Naive B cell (primary cell): Measurements from ENCODE around the gene SLC15A3. TPM values are rescaled to one million over a fixed set of nuclear protein-coding genes. Genes with fewer than 3 reads are reported as not detected.

Source experiments
- ATAC-seq, 2 donors: fragments of 150-1000 bp; cut with Tn5 transposase; 2 replicates each; pipeline ENCODE4 v1.10.0; 2021; ENCODE audit warnings: low read depth in 2 of 2, mild to moderate bottlenecking in 2 of 2, moderate library complexity in 2 of 2
- DNase-seq: peaks from one replicate; pipeline ENCODE4 v3.0.0; 2022
- H3K27ac Mint-ChIP-seq, 6 donors: one replicate each; pipeline ENCODE4 v1.8.0; 2020 to 2022; ENCODE audit warnings: mild to moderate bottlenecking in 6 of 6, mixed read lengths in 6 of 6, moderate library complexity in 5 of 6, inconsistent platforms in 2 of 6
- H3K27me3 Mint-ChIP-seq, 3 donors: one replicate each; pipeline ENCODE4 v1.8.0; 2021 to 2022; ENCODE audit warnings: mixed read lengths in 3 of 3, mild to moderate bottlenecking in 1 of 3
- H3K36me3 Mint-ChIP-seq, 2 donors: one replicate each; pipeline ENCODE4 v1.8.0; 2020 to 2022; ENCODE audit warnings: mixed read lengths in 2 of 2, inconsistent platforms in 1 of 2, mild to moderate bottlenecking in 1 of 2
- H3K4me1 Mint-ChIP-seq, 3 donors: one replicate each; pipeline ENCODE4 v1.8.0; 2020 to 2022; ENCODE audit warnings: mixed read lengths in 3 of 3, inconsistent platforms in 1 of 3, mild to moderate bottlenecking in 1 of 3, moderate library complexity in 1 of 3
- H3K4me3 Mint-ChIP-seq, 8 donors: one replicate each; pipeline ENCODE4 v1.8.0; 2020 to 2022; ENCODE audit warnings: mild to moderate bottlenecking in 8 of 8, mixed read lengths in 8 of 8, moderate library complexity in 8 of 8, inconsistent platforms in 2 of 8
- H3K9me3 Mint-ChIP-seq, 7 donors: one replicate each; pipeline ENCODE4 v1.8.0; 2020 to 2022; ENCODE audit warnings: mixed read lengths in 7 of 7, mild to moderate bottlenecking in 5 of 7, inconsistent platforms in 2 of 7, moderate library complexity in 1 of 7
- polyA plus RNA-seq, 6 donors: library from polyadenylated mRNA; unstranded; fragments of 300-500 nt; fragmentation: Illumina TruSeq; gene quantifications; one replicate each; pipeline ENCODE4 v1.2.3, GENCODE V29; 2021; ENCODE audit warnings: low read depth in 6 of 6

The SLC15A3 gene
- polyA plus RNA-seq, 6 donors from 2014 or later, result 7.0 to 18.1 (median 15.9) TPM

DNA sequence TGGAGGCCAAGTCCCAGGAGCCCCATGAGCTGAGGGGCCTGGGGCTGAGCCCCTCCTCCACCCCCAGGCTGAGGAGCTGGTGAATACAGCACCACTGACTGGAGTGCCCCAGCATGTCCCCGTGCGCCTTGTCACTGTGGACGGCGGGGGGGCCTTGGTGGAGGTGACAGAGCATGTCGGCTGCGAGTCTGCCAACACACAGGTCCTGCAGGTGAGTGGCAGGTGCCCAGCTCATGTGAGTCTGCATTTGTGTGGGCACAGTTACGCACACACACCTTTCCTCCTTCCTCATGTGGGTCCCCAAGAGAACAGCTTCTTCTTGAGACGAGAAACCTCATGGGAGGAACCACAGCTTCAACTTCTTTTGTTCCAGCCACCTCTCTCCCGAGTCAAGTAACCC is 20.1 kb downstream of the SLC15A3 start:
- peak; percentile 84 to 86 for ATAC-seq
- peak overlapping the region; percentile 47 to 89 (median 67) for H3K4me3 Mint-ChIP-seq

DNA sequence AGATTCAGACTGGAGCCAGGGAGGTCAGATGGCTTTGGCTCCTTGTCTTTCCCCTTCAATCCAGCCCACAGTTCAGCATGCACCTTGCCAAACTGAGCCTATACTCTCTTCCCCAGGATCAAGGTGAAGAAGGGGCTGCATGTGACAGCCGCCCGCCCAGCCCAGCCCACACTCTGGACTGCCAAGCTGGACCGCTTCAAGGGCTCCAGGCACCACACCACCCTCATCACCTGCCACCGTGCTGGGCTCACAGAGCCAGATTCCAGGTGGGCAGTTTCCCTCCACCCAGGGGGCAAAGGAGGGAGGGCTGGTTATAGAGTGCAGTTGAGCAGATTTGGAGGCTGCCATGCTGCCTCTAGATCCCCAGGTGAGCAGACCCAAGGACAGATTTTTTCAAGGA is 21.6 kb downstream of the SLC15A3 start:
- no peak for ATAC-seq
- H3K27ac Mint-ChIP-seq, result peak overlapping the region in 3 of 6 donors; percentile 44 to 87 (median 65)
- H3K4me1 Mint-ChIP-seq, result peaks cover 31 to 55% (median 44%) of the 10 kb centered on the region in 3 donors
- H3K36me3 Mint-ChIP-seq, result no peaks in the 10 kb centered on the region
- no peaks in the 10 kb centered on the region for H3K9me3 Mint-ChIP-seq
- DNase-seq, result no peak
- peaks cover 0 to 12% (median 4%) of the 10 kb centered on the region in 3 donors for H3K27me3 Mint-ChIP-seq
- H3K4me3 Mint-ChIP-seq, result peak overlapping the region in 3 of 8 donors; percentile 19 to 63 (median 22)

More for the DNA sequence above, 20.1 kb downstream of the SLC15A3 start:
- H3K9me3 Mint-ChIP-seq, result no peaks in the 10 kb centered on the region
- H3K36me3 Mint-ChIP-seq, result no peaks in the 10 kb centered on the region
- H3K27me3 Mint-ChIP-seq, result no peaks in the 10 kb centered on the region
- DNase-seq, result peak; percentile 87
- H3K27ac Mint-ChIP-seq, result peak overlapping the region; percentile 78 to 98 (median 97)
- peaks cover 31 to 57% (median 43%) of the 10 kb centered on the region in 3 donors for H3K4me1 Mint-ChIP-seq

GRCh38 chr11:60929764-60930163 is 22.2 kb downstream of the SLC15A3 start:
- Mint-ChIP-seq H3K9me3 (no peaks in the 10 kb centered on the region), H3K4me3 (peak overlapping the region in 1 of 8 donors; percentile 53), H3K36me3 (no peaks in the 10 kb centered on the region), H3K4me1 (peaks cover 35 to 55% (median 49%) of the 10 kb centered on the region in 3 donors), H3K27ac (peak overlapping the region in 5 of 6 donors; percentile 2 to 89 (median 44)), H3K27me3 (peaks cover 3 to 17% (median 9%) of the 10 kb centered on the region in 3 donors)
- ATAC-seq (no peak), DNase-seq (no peak)

DNA sequence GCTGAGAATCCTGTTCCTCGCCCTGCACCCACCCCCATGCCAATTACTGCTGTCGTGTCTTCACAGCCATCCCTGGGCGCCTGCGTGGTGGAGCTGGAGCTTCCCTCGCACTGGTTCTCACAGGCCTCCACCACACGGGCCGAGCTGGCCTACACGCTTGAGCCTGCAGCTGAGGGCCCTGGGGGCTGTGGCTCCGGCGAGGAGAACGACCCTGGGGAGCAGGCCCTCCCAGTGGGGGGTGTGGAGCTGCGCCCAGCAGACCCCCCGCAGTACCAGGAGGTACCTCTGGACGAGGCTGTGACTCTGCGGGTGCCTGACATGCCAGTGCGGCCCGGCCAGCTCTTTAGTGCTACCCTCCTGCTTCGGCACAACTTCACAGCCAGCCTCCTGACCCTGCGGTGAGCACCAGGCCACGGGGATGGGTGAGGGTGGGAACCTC is 23.4 kb downstream of the SLC15A3 start:
- DNase-seq, result no peak
- ATAC-seq, result no peak
- H3K36me3 Mint-ChIP-seq, result no peaks in the 10 kb centered on the region
- H3K9me3 Mint-ChIP-seq, result no peaks in the 10 kb centered on the region
- peak overlapping the region in 1 of 6 donors; percentile 18 for H3K27ac Mint-ChIP-seq
- peaks cover 3 to 18% (median 9%) of the 10 kb centered on the region in 3 donors for H3K27me3 Mint-ChIP-seq
- H3K4me3 Mint-ChIP-seq, result no peak overlapping the region
- H3K4me1 Mint-ChIP-seq, result peaks cover 31 to 50% (median 49%) of the 10 kb centered on the region in 3 donors

DNA sequence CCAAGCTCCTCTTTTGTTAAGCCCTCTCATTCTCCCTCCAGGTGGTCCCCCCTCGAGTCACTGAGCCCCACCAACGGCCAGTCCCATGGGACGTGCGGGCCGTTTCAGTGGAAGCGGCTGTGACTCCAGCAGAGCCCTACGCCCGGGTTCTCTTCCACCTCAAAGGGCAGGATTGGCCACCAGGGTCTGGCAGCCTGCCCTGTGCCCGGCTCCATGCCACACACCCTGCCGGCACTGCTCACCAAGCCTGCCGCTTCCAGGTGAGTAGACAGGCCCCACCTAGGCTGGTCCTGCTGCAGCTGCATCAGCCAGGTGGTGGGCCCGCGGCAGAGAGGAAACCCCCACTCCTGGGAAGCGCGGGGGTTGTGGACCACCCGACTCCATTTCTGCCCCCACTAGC is 24.4 kb downstream of the SLC15A3 start:
- peaks cover 2 to 4% of the 10 kb centered on the region in 2 donors for H3K36me3 Mint-ChIP-seq
- no peak for ATAC-seq
- peaks cover 4 to 24% (median 11%) of the 10 kb centered on the region in 3 donors for H3K27me3 Mint-ChIP-seq
- H3K4me3 Mint-ChIP-seq, result peak overlapping the region in 1 of 8 donors; percentile 71
- DNase-seq, result no peak
- no peaks in the 10 kb centered on the region for H3K9me3 Mint-ChIP-seq
- H3K4me1 Mint-ChIP-seq, result peaks cover 33 to 51% (median 47%) of the 10 kb centered on the region in 3 donors
- no peak overlapping the region for H3K27ac Mint-ChIP-seq

- no peak for ATAC-seq
- no peak overlapping the region for H3K27ac Mint-ChIP-seq
- peaks cover 7 to 29% (median 16%) of the 10 kb centered on the region in 3 donors for H3K27me3 Mint-ChIP-seq
- peaks cover 0 to 2% (median 0%) of the 10 kb centered on the region in 7 donors for H3K9me3 Mint-ChIP-seq
- H3K4me3 Mint-ChIP-seq, result peak overlapping the region in 3 of 8 donors; percentile 61 to 75 (median 71)
- H3K36me3 Mint-ChIP-seq, result peaks cover 7 to 9% of the 10 kb centered on the region in 2 donors
- no peak for DNase-seq
- peaks cover 33 to 53% (median 42%) of the 10 kb centered on the region in 3 donors for H3K4me1 Mint-ChIP-seq
Observed at GRCh38 chr11:60927061-60927592, 24.8 kb downstream of the SLC15A3 start.

GRCh38 chr11:60926500-60926899 is 25.5 kb downstream of the SLC15A3 start:
- peaks cover 12 to 13% of the 10 kb centered on the region in 2 donors for H3K36me3 Mint-ChIP-seq
- H3K4me3 Mint-ChIP-seq, result peak overlapping the region in 1 of 8 donors; percentile 71
- H3K27ac Mint-ChIP-seq, result no peak overlapping the region
- H3K4me1 Mint-ChIP-seq, result peaks cover 28 to 46% (median 36%) of the 10 kb centered on the region in 3 donors
- H3K9me3 Mint-ChIP-seq, result peaks cover 0 to 2% (median 0%) of the 10 kb centered on the region in 7 donors
- DNase-seq (no peak), ATAC-seq (no peak)
- peaks cover 7 to 29% (median 17%) of the 10 kb centered on the region in 3 donors for H3K27me3 Mint-ChIP-seq

GRCh38 chr11:60925868-60926267 is 26.1 kb downstream of the SLC15A3 start:
- H3K9me3 Mint-ChIP-seq, result peaks cover 0 to 2% (median 0%) of the 10 kb centered on the region in 7 donors
- H3K27me3 Mint-ChIP-seq, result peaks cover 7 to 29% (median 17%) of the 10 kb centered on the region in 3 donors
- peak overlapping the region in 5 of 8 donors; percentile 13 to 77 (median 71) for H3K4me3 Mint-ChIP-seq
- H3K27ac Mint-ChIP-seq, result peak overlapping the region in 1 of 6 donors; percentile 49
- H3K4me1 Mint-ChIP-seq, result peaks cover 22 to 40% (median 30%) of the 10 kb centered on the region in 3 donors
- ATAC-seq, result no peak
- DNase-seq, result no peak
- H3K36me3 Mint-ChIP-seq, result peaks cover 16 to 18% of the 10 kb centered on the region in 2 donors

DNA sequence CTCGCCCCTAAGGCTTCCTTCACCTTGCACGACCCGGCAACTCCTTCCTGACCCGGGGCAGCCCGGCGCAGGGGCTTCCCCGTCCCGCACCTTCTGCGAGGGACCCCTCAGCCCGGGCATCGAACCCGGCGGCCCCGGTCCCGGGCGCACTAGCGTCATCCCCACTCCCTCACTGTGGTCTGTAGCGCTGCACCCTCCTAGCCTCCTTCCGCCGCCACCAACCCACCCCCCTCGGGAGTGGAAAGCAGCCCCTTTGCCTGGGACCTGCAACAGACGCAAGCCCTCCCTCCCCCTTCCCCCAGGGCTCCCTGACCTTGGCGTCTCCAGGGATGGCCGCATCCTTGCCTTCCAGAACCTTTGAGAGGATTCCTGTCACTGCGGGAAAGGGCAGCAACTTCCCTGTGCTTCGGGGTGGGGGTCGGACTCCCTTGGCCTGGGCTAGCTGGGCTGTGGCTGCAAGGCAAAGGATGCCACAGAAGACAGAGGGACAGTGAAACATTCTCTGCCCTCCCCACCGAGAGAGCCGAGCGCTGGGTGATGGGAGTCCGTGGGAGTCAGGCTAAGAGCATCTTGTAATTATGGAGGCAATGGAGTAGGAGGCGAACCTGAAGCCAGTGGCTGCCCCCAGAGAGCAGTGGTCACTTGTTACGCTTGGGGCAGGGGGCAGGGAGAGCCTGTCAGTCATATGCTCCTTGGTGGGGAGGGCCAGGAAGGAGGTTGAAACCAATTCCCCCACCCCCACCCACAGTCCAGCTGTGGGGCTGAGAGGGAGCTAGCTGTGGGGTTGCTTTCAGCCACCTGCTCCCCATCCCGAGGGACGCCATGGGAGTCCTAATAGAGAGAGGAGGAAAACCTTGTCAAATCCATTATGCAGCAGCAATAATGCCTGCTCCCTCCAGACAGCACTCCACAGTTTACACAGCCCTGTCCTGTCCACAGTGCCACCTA is 26.8 kb downstream of the SLC15A3 start:
- peak overlapping the region; percentile 67 to 86 (median 76) for H3K4me3 Mint-ChIP-seq
- DNase-seq (no peak), ATAC-seq (peak; percentile 55 to 57)
- peaks cover 0 to 2% (median 0%) of the 10 kb centered on the region in 7 donors for H3K9me3 Mint-ChIP-seq
- H3K27me3 Mint-ChIP-seq, result peaks cover 7 to 29% (median 17%) of the 10 kb centered on the region in 3 donors
- peaks cover 25 to 36% (median 27%) of the 10 kb centered on the region in 3 donors for H3K4me1 Mint-ChIP-seq
- H3K36me3 Mint-ChIP-seq, result peaks cover 23 to 25% of the 10 kb centered on the region in 2 donors
- H3K27ac Mint-ChIP-seq, result peak overlapping the region in 4 of 6 donors; percentile 29 to 83 (median 72)

GRCh38 chr11:60924110-60924905 is 27.7 kb downstream of the SLC15A3 start, which contains the start of gene TMEM132A:
Gene TMEM132A (plus strand): TSS chr11:60924460. CDS start chr11:60924634, 174 bp downstream.
- peaks cover 7 to 29% (median 17%) of the 10 kb centered on the region in 3 donors for H3K27me3 Mint-ChIP-seq
- H3K27ac Mint-ChIP-seq, result peak within 1 kb of the TSS in 4 of 6 donors; percentile 29 to 83 (median 72)

DNA sequence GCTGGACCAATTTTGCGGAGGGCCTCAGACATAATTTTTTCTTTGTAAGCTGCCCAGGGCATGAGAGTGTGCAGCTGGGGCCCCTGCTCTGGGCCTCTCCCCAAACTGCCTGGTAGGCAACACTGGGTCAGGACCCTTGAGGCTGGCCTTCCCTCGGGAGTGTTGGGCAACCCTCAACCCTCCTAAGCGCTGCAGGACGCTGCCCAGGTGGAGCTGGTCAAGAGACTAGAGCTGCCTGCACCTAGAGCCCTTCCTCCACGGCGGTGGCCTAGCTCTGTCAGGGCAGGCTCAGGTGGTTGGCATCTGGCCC is 28.2 kb downstream of the SLC15A3 start:
- Mint-ChIP-seq H3K27ac (no peak overlapping the region), H3K36me3 (peaks cover 33% of the 10 kb centered on the region in 2 donors), H3K9me3 (peaks cover 0 to 2% (median 0%) of the 10 kb centered on the region in 7 donors), H3K4me1 (peaks cover 32 to 39% (median 36%) of the 10 kb centered on the region in 3 donors), H3K4me3 (peak overlapping the region; percentile 5 to 74 (median 64)), H3K27me3 (peaks cover 7 to 29% (median 17%) of the 10 kb centered on the region in 3 donors)
- no peak for DNase-seq
- no peak for ATAC-seq

More at GRCh38 chr11:60924110-60924905, 27.7 kb downstream of the SLC15A3 start, which contains the start of gene TMEM132A:
- ATAC-seq (peak; percentile 45 to 55), DNase-seq (no peak)
- Mint-ChIP-seq H3K9me3 (peaks cover 0 to 2% (median 0%) of the 10 kb centered on the region in 7 donors), H3K36me3 (peaks cover 31% of the 10 kb centered on the region in 2 donors), H3K4me3 (peak within 1 kb of the TSS; percentile 67 to 86 (median 76)), H3K4me1 (peaks cover 27 to 37% (median 34%) of the 10 kb centered on the region in 3 donors)

DNA sequence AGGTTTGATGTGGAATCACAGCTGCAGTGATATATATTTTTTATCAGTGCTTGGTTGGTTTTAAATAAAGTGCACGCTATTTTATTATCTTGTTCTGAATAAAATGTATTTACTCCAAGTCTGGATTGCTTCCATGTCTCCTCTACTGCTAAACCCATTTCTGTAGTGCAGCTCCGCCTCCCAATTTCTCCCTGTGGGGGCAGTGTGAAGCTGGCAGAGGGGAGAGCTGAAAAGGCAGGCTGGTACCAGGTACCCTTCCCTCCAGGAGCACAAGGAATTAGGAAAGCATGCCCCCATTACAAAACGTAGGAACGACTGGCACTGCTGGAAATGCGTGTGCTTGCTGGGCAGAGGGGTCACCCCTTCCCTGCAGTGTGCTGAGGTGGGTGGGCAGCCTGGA is 28.6 kb downstream of the SLC15A3 start:
- Mint-ChIP-seq H3K36me3 (peaks cover 33% of the 10 kb centered on the region in 2 donors), H3K4me3 (peak overlapping the region; percentile 47 to 75 (median 68)), H3K9me3 (peaks cover 0 to 2% (median 0%) of the 10 kb centered on the region in 7 donors), H3K27me3 (peaks cover 7 to 29% (median 17%) of the 10 kb centered on the region in 3 donors), H3K27ac (no peak overlapping the region), H3K4me1 (peaks cover 36 to 44% (median 37%) of the 10 kb centered on the region in 3 donors)
- no peak for ATAC-seq
- no peak for DNase-seq
